Karpas-422 (cell line): ENCODE results near the gene ENSA. TPM values are rescaled to one million over a fixed set of nuclear protein-coding genes. Genes with fewer than 3 reads are reported as not detected.
"Not testable (repeated sequence)": the region's sequence is repeated elsewhere in the genome, so short reads cannot be mapped to it uniquely, and the experiment has no call there.

ENCODE experiments used
- DNase-seq: peaks from one replicate; pipeline ENCODE4 v3.0.0-alpha.2; 2015
- H2AFZ ChIP-seq: fragments of 200-600 bp; sonication (generic); 2 replicates; pipeline ENCODE4 v1.6.1; 2014; ENCODE audit warnings: antibody characterized with exemption, low read length, mixed read lengths
- H3K27ac ChIP-seq: fragments of 200-600 bp; sonication (generic); 2 replicates; pipeline ENCODE4 v1.5.1; 2014; ENCODE audit warnings: mild to moderate bottlenecking, low read length, moderate library complexity
- H3K27me3 ChIP-seq: fragments of 200-600 bp; sonication (generic); 2 replicates; pipeline ENCODE4 v1.6.1; 2014; ENCODE audit warnings: low read length, mixed read lengths
- H3K36me3 ChIP-seq: fragments of 200-600 bp; sonication (generic); 2 replicates; pipeline ENCODE4 v1.6.1; 2014; ENCODE audit warnings: low read length, mixed read lengths; ENCODE audit not compliant: insufficient read depth
- H3K4me1 ChIP-seq: fragments of 200-600 bp; sonication (generic); 2 replicates; pipeline ENCODE4 v1.6.1; 2014; ENCODE audit warnings: mild to moderate bottlenecking, low read length, mixed read lengths
- H3K4me2 ChIP-seq: fragments of 200-600 bp; sonication (generic); 2 replicates; pipeline ENCODE4 v1.6.1; 2014; ENCODE audit warnings: low read length, low read depth, mild to moderate bottlenecking; ENCODE audit not compliant: poor library complexity, severe bottlenecking
- H3K4me3 ChIP-seq: fragments of 200-600 bp; sonication (generic); 2 replicates; pipeline ENCODE4 v1.5.1; 2014; ENCODE audit warnings: mild to moderate bottlenecking, antibody characterized with exemption, low read length, mixed read lengths
- H3K79me2 ChIP-seq: fragments of 200-600 bp; sonication (generic); 2 replicates; pipeline ENCODE4 v1.6.1; 2014; ENCODE audit warnings: mild to moderate bottlenecking, low read length, mixed read lengths
- H3K9ac ChIP-seq: fragments of 200-600 bp; sonication (generic); 2 replicates; pipeline ENCODE4 v1.6.0; 2014; ENCODE audit warnings: low read length
- H3K9me2 ChIP-seq: fragments of 200-600 bp; sonication (generic), shearing (Covaris generic); replicated peaks from 2 replicates; pipeline ENCODE4 v1.6.0; 2014; ENCODE audit warnings: mild to moderate bottlenecking, low read length, moderate library complexity; ENCODE audit not compliant: insufficient read depth
- H3K9me3 ChIP-seq: fragments of 300-700, 200-600 bp; sonication (generic); 2 replicates; pipeline ENCODE4 v1.6.1; 2014; ENCODE audit warnings: low read length, mixed read lengths
- H4K20me1 ChIP-seq: fragments of 200-600 bp; sonication (generic); 2 replicates; pipeline ENCODE4 v1.6.1; 2014; ENCODE audit warnings: mild to moderate bottlenecking, antibody characterized with exemption, low read length, low read depth; ENCODE audit not compliant: insufficient read depth
- total RNA-seq: library from RNA; depleted of rRNA; stranded (reverse); fragments of >200 nt; shearing (Covaris generic); gene quantifications from 2 replicates; pipeline ENCODE4 v1.2.3, GENCODE V29; 2014; ENCODE audit warnings: low replicate concordance

Gene ENSA
- total RNA-seq, 1 experiment from 2014 or later, result 113 TPM

- Histone ChIP-seq H4K20me1 (peaks cover 24% of the 10 kb centered on the region), H3K36me3 (peaks cover 21% of the 10 kb centered on the region), H3K4me1 (peaks cover 23% of the 10 kb centered on the region), H3K79me2 (peaks cover 40% of the 10 kb centered on the region)
- not testable (repeated sequence) for H3K4me3 ChIP-seq, H3K9ac ChIP-seq, H3K9me2 ChIP-seq, H3K27ac ChIP-seq, H3K4me2 ChIP-seq, H3K9me3 ChIP-seq, H2AFZ ChIP-seq, DNase-seq, H3K27me3 ChIP-seq
These were observed 47.5 kb downstream of the ENSA start for GRCh38 chr1:150581962-150582361.

- H3K4me3 ChIP-seq, result peak overlapping the region; percentile 18; the same call in 1 of the 2 replicates
- 0 out of 2 replicates have a peak overlapping the region, but pooled peaks have one; percentile 17 for H3K9ac ChIP-seq
- H3K4me2 ChIP-seq, result peak overlapping the region; percentile 44
- not testable (repeated sequence) for H3K27me3 ChIP-seq, H3K9me2 ChIP-seq, DNase-seq, H2AFZ ChIP-seq, H3K9me3 ChIP-seq
- peak overlapping the region; percentile 56; the same call in 1 of the 2 replicates for H3K27ac ChIP-seq
- H4K20me1 ChIP-seq, result peaks cover 29% of the 10 kb centered on the region
- peaks cover 45% of the 10 kb centered on the region for H3K79me2 ChIP-seq
- peaks cover 29% of the 10 kb centered on the region for H3K4me1 ChIP-seq
- peaks cover 26% of the 10 kb centered on the region for H3K36me3 ChIP-seq
These were observed 48.0 kb downstream of the ENSA start for GRCh38 chr1:150581437-150581836.

GRCh38 chr1:150580966-150581365 is 48.4 kb downstream of the ENSA start:
- Histone ChIP-seq H3K4me2 (peak overlapping the region; percentile 44), H3K27ac (peak overlapping the region; percentile 56; the same call in 1 of the 2 replicates), H3K9ac (0 out of 2 replicates have a peak overlapping the region, but pooled peaks have one; percentile 17), H3K36me3 (peaks cover 31% of the 10 kb centered on the region), H4K20me1 (peaks cover 34% of the 10 kb centered on the region), H3K79me2 (peaks cover 50% of the 10 kb centered on the region), H3K4me1 (peaks cover 33% of the 10 kb centered on the region), H3K4me3 (peak overlapping the region; percentile 18; the same call in 1 of the 2 replicates)
- H3K27me3 ChIP-seq, DNase-seq, H2AFZ ChIP-seq, H3K9me2 ChIP-seq, H3K9me3 ChIP-seq: not testable (repeated sequence)

GRCh38 chr1:150579945-150580642 is 49.3 kb downstream of the ENSA start:
- H3K4me3 ChIP-seq, result peak overlapping the region; percentile 73
- H3K9ac ChIP-seq, result peak overlapping the region; percentile 79
- no peak for DNase-seq
- H3K27me3 ChIP-seq, result no peaks in the 10 kb centered on the region
- H3K27ac ChIP-seq, result peak overlapping the region; percentile 93
- H4K20me1 ChIP-seq, result peaks cover 43% of the 10 kb centered on the region
- peak overlapping the region; percentile 92 for H3K4me2 ChIP-seq
- no peaks in the 10 kb centered on the region for H3K9me3 ChIP-seq
- H2AFZ ChIP-seq, result no peak overlapping the region
- H3K79me2 ChIP-seq, result peaks cover 59% of the 10 kb centered on the region
- H3K4me1 ChIP-seq, result peaks cover 42% of the 10 kb centered on the region
- H3K36me3 ChIP-seq, result peaks cover 40% of the 10 kb centered on the region
- no peaks in the 10 kb centered on the region for H3K9me2 ChIP-seq

GRCh38 chr1:150579110-150579944 is 50.1 kb downstream of the ENSA start, which contains the start of gene MCL1:
Gene MCL1, minus strand, starts transcription at chr1:150579610. Its CDS starts 80 bp downstream, at chr1:150579530.
- peak; percentile 98 for DNase-seq
- H3K36me3 ChIP-seq, result peaks cover 47% of the 10 kb centered on the region
- H3K9me3 ChIP-seq, result no peaks in the 10 kb centered on the region
- H3K4me1 ChIP-seq, result peaks cover 50% of the 10 kb centered on the region
- no peaks in the 10 kb centered on the region for H3K9me2 ChIP-seq
- peak within 1 kb of the TSS; percentile 97 for H3K9ac ChIP-seq
- H3K4me2 ChIP-seq, result peak within 1 kb of the TSS; percentile 97
- peak within 1 kb of the TSS; percentile 93 for H3K27ac ChIP-seq
- H3K4me3 ChIP-seq, result peak within 1 kb of the TSS; percentile 89
- no peak within 1 kb of the TSS for H2AFZ ChIP-seq
- H3K27me3 ChIP-seq, result no peaks in the 10 kb centered on the region
- peaks cover 66% of the 10 kb centered on the region for H3K79me2 ChIP-seq
- H4K20me1 ChIP-seq, result peaks cover 50% of the 10 kb centered on the region

- H3K9me3 ChIP-seq, result no peaks in the 10 kb centered on the region
- DNase-seq, result peak; percentile 75
- H3K36me3 ChIP-seq, result peaks cover 51% of the 10 kb centered on the region
- H3K79me2 ChIP-seq, result peaks cover 68% of the 10 kb centered on the region
- peak overlapping the region; percentile 93 for H3K27ac ChIP-seq
- H3K9ac ChIP-seq, result peak overlapping the region; percentile 97
- peak overlapping the region; percentile 89 for H3K4me3 ChIP-seq
- H4K20me1 ChIP-seq, result peaks cover 54% of the 10 kb centered on the region
- H2AFZ ChIP-seq, result no peak overlapping the region
- H3K4me1 ChIP-seq, result peaks cover 58% of the 10 kb centered on the region
- peak overlapping the region; percentile 97 for H3K4me2 ChIP-seq
- no peaks in the 10 kb centered on the region for H3K9me2 ChIP-seq
- no peaks in the 10 kb centered on the region for H3K27me3 ChIP-seq
These were observed 50.9 kb downstream of the ENSA start for GRCh38 chr1:150578272-150579109.

GRCh38 chr1:150577557-150578271 is 51.7 kb downstream of the ENSA start:
- H3K4me2 ChIP-seq, result peak overlapping the region; percentile 97
- peak overlapping the region; percentile 97 for H3K9ac ChIP-seq
- H3K36me3 ChIP-seq, result peaks cover 59% of the 10 kb centered on the region
- H3K9me2 ChIP-seq, result no peaks in the 10 kb centered on the region
- peak; percentile 76 for DNase-seq
- H3K4me3 ChIP-seq, result peak overlapping the region; percentile 89
- H3K9me3 ChIP-seq, result no peaks in the 10 kb centered on the region
- peak overlapping the region; percentile 93 for H3K27ac ChIP-seq
- H3K4me1 ChIP-seq, result peaks cover 66% of the 10 kb centered on the region
- peaks cover 61% of the 10 kb centered on the region for H4K20me1 ChIP-seq
- H3K79me2 ChIP-seq, result peaks cover 73% of the 10 kb centered on the region
- H2AFZ ChIP-seq, result no peak overlapping the region
- H3K27me3 ChIP-seq, result no peaks in the 10 kb centered on the region
